NCI-H2081 (cell line): Measurements from ENCODE around the gene CERS2.

ENCODE experiments used
- DNase-seq, 2 experiments: peaks; one replicate each; lab custom pipeline; 2025; lab: John Stamatoyannopoulos, UW

The CERS2 gene

DNA sequence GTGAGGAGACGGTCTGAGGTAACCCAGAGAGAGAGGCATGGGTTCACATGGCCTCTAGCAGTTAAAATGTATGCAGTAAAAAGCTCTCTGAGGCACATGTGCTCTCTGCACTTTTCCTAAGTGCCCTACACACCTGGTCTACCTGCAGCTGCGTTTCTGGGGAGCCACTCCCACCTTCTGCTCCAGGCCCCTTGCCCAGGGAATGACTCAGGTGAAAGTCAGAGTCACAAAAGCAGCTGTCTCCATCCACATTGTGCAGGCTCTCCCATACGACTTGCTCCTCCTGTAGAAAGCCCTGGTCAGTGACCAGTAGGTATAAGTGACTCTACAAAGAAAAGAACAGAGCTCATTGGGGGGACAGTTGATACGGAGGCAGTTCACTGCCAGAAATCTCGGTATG lies 23.3 kb upstream of the CERS2 start:
- no peak for DNase-seq

DNA sequence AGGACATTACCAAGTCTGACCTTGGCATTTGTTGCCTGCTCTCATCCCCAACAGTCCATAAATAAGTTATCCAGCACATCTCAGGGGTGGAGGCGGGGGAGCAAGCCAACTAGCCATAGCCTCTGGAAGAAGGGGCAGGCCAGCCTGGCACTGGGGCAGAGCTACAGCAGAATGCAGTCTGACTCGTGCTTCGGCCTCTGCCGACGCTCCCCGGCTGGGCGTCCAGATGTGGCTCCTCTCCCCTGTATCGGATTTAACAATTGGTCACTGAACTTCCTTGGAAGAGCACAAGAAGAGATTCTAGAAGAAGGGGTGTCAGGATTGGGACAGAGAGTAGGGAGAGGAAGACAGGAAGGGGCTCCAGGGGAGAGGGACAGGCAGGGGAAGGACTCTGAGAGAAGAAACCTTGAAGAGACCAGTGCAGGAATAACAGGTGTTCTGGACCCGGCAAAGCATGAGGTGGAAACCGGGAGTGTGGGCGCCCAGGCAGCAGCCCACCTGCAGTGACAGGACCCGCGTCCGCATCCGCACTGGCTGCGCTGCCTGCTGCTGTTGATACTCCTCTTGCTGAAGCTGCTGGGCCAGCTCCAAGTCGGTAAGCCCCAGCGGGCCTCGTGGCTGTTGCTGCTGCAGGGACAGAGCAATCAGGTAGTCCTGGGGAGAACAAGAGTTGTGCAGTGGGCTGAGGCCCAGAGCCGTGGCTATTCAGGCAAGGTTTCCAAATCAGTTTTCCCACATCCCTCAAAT lies 22.7 kb upstream of the CERS2 start:
- DNase-seq, result no peak

DNA sequence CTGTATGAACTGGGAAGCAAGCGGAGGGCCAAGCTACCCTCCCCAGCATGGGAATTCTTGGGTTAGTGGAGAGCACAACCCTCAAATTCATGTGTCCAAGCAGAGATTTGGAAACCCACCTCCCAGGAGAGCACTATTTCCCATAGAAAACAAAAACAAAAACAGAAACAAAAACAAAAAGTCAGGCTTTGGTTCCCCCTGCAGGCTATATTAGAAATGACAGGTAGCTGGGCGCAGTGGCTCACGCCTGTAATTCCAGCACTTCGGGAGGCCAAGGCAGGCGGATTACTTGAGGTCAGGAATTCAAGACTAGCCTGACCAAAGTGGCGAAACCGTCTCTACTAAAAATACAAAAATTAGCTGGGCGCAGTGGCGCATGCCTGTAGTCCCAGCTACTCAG lies 21.3 kb upstream of the CERS2 start:
- DNase-seq, result no peak

DNA sequence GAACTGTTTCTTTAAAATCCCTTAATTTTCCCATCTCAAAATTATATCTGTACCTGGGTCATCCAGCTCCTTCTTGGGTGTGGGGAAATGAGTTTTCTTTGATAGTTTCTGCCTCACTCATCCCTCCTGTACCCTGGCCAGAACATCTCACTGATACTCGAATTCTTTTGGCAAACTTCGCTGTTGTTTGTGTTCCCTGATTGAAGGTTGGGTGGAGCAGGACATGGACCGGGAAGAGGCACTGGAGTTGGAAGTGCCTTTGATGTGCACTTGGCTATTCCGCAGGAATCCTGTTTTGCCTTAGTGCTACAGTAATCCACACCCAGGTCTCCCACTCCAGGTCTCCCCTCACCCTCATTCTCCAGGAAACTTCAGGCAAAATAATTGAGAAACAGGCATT lies 20.8 kb upstream of the CERS2 start:
- DNase-seq, result no peak

DNA sequence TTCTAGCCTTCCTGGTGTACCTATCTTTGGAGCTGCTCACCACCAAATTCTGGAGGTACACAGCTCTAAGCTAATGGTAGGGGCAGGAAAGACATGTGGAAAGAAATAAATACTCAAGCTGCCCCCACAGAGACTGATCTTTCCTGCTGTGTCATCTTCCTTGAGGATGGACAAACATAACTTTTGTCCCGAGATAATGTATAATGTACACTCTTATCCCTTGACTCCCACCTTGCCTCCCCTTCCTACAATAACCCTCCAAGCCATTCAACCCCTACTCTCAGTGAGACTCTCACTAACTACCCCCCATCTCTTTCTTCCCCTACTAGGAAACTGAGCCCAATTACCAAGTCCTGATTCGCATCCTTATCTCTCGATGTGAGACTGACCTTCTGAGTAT lies 19.6 kb upstream of the CERS2 start:
- no peak for DNase-seq

DNA sequence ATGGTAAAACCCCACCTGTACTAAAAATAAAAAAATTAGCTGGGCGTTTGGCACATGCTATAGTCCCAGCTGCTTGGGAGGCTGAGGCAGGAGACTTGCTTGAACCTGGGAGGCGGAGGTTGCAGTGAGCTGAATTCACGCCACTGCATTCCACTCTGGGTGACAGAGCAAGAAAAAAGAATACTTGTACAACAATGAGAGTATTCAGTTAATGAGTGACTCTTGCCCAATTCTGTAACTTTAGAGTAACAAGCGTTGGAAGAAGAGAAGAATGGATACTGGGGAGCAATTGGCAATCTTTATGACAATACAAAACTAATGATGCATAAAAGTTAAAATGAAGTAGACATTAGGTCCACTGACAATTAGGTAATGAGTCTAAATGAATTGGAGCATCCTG lies 18.0 kb upstream of the CERS2 start:
- DNase-seq, result no peak

DNA sequence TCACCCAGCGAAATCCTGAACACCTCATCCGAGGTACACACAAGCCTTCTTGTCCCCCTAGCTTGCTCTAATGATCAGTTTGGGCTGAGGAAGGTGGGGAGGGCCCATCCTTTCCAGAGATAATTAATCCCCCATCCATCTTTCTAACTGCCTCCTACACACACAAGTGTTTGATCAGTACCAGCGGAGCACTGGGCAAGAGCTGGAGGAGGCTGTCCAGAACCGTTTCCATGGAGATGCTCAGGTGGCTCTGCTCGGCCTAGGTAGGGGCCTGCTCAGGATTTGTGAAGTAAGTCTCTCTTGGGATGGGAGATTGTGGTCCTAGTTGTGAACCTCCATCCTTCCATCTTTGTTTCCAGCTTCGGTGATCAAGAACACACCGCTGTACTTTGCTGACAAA lies 13.3 kb upstream of the CERS2 start:
- peak; percentile 21 to 22 for DNase-seq

DNA sequence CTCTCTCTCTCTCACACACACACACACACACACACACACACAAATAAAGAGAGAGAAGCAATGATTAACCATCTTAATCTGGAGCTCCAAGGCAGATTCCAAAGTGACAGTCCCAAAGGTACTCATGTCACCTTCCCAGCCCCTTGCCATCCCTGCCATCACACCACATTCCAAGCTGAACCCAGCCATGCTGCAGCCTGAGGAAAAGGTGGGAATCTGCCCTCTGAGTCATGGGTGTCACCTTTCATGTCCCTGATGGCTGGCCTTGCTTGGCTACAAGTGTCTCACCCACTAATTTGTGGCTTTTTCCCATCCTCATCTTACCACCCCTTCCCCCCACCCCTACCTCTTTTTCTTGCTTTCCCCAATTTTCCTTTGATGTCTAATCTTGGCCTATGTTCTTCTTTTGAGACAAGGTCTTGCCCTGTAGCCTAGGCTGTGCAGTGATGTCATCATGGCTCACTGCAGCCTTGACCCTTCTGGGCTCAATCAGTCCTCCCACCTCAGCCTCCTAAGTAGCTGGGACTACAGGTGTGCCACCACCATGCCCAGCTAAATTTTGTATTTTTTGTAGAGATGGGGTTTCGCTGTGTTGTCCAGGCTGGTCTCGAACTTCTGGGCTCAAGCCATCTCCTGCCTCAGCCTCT lies 10.7 kb upstream of the CERS2 start:
- DNase-seq, result no peak

DNA sequence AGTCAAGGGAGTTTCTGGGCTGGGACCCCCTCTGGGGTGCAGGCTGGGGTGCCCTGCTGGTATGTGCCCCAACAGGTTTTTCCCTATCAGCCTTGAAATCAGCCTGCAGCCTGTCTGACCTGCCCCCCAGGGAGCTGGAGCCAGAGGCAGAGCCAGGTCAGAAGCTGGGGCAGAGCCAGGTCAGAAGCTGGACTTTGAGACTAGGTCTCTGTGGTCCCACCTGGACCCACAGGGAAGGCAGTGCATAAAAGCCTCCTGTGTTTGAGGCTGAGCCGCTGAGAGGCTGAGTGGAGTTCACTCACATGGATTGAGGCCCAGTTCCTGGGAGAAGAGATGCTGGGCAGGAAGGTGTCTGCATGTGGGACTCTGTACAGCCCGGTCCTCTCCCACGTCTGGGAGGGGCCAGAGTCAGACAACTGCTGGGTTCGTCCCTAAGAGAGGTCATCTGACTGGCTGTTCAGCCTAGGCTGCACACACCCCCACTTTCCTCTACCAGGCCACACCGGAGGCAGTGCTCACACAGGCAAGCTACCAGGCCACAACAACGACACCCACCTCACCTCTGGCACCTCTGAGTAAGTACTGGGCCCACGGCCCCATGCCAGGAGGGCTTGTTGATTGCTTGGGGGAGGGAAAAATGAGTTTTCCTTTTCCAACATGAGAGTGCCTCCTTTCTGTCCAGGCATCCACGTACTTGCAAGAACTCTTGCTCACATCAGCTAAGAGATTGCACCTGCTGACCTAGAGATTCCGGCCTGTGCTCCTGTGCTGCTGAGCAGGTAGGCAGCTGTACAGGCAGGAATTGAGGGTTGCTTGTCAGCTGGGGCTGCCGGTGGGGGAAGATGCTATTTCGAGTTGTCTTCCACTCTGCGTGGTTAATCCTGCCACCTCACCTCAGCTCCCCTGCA lies 7.4 kb upstream of the CERS2 start, which contains the start of gene ANXA9:
Gene ANXA9 (plus strand): TSS at position 488 of the 908 bp plus-strand sequence. CDS start 814 bp downstream, outside the sequence.
- DNase-seq, result no peak

DNA sequence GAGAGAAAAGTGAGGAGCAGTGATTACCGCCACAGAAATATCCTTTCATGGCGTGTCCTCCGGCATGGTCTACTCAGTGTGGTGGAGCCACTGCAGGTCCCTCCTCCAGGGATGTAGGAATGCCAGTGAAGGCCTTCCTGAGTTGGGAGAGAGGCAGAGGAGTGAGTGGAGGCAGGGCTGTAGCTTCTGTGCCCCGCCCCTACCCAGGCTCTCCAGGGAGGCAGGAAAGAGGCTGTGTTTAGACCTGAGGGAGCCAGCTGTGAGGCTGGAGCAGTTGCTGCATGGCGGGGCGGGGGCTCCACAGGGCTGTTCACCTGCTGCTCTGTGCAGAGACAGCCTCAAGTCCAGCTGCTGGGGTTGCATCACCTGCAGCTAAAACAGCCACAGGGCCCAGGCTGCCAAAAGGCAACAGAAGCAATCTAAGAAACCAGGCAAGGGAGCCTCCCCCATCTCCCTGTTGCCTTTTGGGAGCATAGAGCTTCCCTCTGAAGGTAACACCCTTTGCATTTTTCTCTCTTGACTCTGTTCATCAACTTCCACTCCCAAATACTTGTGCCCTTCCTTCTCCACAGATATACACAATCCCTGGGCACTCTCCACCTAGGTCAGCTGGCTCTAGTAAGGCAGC lies 6.7 kb upstream of the CERS2 start:
- DNase-seq, result peak; percentile 81 to 91

DNA sequence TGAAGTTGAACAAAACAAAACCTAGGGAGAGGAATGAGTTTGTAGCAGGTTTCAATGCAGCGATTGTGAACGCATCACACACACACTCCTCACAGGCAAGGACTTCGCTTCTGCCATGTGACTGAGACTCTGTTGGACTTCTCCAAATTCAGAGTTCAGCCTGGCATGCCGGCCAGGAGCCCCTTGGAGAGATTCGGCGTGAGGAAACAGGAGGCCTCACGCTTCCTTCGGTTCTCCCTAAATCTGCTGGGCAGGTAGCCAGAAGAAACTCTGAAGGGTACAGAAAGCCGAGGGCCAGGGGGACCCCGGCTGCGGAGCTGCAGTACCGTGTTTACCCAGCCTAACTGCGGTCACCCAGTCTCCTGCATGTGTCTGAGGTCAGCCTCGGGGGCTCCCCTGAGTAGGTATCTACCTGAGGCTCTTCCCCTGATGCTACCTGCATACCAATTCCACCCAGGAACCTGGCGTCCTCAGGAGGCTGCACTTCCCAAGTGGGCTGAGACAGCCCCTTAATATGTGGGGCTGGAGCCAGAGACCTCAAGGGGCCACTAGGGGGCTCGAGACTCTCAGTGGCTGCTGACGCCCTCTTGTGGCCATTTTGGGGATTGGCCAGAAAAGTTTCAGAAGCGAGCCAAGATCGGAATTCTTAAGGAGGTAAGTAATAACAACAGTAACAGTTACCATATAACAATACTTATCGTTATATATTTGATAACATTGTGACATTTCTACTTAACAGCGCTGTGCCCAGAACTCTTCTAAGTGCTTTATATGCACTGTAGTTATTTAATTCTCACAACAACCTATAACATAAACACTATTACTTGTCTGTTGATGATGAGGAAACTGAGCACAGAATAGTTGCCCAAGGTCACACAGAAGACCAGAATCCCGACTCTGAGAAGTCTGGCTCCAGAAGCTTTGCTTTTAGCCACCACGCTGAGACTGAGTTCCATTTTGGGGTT lies 4.7 kb upstream of the CERS2 start:
- peak; percentile 90 to 91 for DNase-seq

DNA sequence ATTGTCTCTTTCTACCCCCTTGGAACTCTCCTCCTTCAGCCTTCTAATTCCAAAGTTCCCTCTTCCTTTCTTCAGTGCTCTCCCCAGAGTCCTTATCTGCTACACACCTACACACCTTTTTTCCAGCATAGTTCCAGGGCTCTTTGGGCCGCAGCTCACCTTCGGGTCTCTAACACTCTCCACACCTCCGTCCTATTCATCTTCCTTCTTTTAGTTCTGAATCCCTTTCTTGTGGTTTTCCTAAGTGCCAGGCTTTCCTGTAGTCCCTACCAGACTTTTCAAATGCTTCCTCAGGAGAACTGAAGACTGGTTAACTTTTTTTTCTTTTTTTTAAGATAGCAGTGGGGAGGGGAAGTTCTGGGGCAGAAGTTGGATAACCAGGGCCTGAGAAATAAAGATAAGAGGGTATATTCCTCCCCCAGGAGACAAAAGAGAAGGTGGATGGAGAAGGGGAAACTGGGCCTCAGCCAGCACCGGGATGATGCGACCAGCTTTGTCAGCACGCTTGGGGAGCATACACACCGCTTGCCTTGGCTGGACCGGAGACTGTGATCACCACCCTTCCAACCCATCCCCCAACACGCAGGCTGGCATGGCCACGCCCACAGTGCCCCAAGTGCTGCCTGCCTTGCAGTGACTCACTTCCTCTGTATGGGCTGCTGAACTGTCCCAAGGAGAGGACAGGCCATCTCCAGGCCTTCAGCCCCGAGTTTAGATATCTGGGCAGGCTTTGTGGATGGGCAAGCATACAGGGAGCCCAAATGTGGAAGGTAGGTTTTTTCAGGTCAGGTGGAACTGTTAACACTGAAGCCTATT lies 2.5 kb upstream of the CERS2 start:
- no peak for DNase-seq

DNA sequence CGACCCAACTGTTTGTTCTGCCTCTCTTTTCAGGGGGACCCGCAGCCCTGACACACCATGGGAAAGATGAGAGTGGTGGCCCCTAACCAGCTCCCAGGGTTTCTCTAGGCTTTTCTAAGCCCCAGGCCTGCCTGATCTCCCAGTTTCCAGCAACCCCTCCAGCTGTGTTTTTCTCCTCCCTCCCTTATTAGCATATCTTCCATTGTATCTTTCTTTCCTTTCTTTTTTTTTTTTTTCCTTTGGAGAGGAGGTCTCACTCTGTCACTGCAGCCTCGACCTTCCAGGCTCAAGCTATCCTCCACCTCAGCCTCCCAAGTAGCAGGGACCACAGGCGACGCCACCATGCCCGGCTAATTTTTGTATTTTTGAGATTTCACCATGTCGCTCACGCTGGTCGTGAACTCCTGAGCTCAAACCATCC lies 1.8 kb upstream of the CERS2 start:
- no peak for DNase-seq

DNA sequence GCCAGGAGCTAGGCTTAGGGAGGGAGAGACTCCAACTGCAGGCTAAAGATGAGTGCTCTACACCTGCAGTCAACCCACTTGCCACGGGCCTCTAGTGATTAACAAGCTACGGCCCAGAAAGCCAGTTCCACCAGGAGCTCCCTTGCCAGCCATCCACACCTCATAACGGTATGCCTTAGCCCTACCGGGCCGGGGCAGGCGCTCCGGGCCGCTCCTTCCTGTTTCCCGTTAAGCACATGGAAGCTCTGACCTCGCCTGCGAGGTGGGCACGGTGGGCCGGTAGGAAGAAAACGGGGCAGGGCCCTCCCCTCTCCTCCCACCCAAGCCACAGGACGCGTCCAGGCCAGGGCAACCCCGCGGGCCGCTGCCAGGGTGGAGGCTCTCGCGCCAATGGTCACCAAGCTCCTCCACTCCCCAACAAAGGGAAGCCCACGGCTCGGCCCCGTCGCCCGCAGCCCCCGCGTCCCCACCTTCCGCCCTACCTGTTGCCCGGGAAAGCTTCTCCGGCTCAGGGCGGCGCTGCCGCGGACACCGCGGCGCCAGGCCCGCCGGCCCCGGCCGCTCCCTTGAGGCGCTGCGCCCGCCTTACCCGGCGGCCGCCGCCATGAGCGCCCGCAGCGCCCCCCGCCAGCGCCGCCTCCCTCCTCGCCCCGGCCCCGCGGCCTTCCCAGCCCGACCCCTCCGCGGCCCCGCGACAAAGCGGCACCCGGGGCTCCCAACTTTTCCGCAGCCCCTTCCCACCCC lies 627 bp downstream of the CERS2 start:
- peak; percentile 47 to 53 for DNase-seq

DNA sequence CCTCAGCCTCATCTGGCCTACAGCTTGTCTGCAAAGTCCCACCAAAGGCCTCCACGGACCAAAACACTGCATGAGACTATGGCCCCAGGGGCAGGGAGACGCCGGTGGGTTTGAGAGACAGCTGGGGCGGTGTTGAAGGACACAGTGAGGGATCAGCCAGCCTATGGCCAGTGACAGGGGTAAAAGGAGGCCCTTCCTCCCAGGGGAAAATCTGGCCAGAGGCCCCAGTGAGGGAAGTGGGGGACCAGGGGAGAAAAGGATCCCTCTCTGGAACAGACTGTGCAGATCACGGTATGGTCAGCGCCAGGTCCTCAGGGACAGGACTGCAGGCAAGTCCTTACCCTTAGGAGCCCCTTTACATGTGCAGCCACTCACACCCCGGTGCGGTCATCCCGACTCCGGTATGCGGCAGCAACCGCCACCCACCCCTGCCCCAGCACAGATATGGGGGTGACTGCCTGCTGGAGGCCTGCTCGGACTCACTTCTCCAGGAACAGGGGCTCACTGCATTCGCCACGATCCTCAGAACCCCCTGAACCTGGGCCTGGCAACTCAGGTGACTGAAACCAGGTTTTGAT lies 1.3 kb downstream of the CERS2 start:
- no peak for DNase-seq

DNA sequence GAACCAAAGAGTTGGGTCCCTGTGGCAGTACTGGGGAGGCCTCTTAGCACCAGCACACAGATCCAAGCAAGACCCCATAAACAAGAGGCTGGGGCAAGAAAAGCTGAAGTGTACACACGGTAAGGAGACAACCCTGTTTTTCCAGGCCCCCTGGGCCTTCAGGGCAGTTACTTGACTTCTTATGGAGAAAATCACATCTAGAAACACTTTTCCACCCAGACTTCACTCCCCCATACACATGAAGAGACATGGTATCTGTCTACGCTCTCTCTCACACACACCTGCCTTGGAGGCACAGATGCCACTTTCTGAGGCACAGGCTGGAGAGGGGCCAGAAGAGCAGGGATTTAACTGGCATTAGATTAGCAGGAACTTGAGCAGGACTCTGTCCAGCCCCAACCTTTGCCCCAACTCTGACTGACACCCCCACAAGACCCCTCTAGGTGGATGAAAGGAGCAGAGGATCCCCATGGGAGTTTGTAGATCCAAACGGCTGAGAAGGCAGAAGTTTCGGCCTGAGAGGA lies 2.2 kb downstream of the CERS2 start:
- peak in 1 of 2 experiments; percentile 12 for DNase-seq

DNA sequence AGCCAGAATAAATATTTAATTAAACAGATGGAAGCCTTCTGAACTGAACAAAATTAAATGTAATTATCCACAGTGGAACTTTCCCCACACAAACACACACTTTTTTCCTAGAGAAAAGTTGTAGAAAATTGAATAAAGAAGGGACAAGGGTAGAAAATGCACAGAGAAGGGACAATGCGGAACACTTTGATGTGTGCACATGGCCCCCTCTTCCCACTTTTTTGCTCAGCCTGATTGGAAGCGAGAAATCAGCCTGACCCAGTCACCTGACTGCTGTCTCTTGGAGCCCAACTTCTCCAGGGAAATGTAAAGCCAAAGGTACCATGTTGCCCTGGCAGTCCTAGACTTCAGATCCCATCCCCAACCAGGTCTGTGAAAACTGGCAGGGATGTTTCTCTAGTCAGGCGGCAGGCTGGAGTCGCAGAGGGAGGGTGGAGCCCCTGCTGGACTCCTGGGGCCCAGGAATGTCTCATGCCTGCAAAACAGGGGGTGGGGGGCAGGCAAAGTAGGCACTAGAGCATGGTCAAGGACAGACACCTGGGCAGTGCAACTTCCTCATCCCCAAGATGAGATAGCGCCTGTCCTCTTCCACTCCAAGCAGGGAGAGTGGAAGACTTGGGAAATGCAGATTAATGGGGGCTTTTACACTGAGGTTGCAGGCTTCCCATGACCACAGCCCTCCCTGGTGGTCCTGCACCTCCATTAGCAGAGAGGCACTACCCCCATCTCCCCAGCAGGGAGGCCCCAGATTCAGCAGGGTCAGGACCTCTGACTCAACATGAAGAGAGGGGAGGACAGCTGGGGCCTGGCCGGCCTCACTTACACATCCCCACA lies 2.8 kb downstream of the CERS2 start:
- DNase-seq, result no peak
